Panc1 (cell line): ENCODE data around the gene ENPP3.
"Not testable (repeated sequence)": the region's sequence is repeated elsewhere in the genome, so short reads cannot be mapped to it uniquely, and the experiment has no call there.

Experiments used
- SIN3A ChIP-seq: IDR thresholded peaks from 2 replicates; pipeline ENCODE4 v1.6.1; 2012; ENCODE audit warnings: low read depth, mild to moderate bottlenecking, low read length, moderate library complexity, borderline replicate concordance; ENCODE audit not compliant: insufficient read depth
- TF ChIP-seq, protein P1 (sequence below): fragments of 450-650 bp; IDR thresholded peaks from 2 replicates; pipeline ENCODE4 v1.5.1; 2017; ENCODE audit warnings: mild to moderate bottlenecking
- TF ChIP-seq, protein P2 (sequence below), 2 experiments: IDR thresholded peaks; 2 replicates each; pipeline ENCODE4 v1.6.1; 2011 to 2012; ENCODE audit warnings: low read depth in 2 of 2, control low read depth in 1 of 2, low read length in 1 of 2, mild to moderate bottlenecking in 1 of 2, moderate library complexity in 1 of 2; ENCODE audit not compliant: insufficient read depth in 1 of 2

DNA sequence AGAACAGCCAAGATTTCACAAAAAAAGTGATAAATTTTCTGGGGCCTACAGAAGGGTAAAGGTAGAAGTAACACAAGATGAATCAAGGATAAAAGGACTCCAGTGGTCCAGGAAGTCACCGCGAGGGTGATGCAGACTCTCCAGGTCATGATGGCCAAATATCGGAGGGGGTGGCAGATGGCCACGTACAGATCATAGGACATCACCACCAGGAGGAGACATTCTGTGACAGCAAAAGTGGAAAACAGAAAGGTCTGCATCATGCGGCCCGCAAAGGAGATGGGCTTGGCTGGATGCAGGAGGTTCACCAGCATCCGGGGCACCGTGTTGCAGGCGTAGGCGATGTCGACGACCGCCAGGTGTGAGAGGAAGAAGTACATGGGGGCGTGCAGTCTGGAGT lies 63.7 kb downstream of the ENPP3 start:
- TF ChIP-seq SIN3A: not testable (repeated sequence)
- TF ChIP-seq, protein P1, sequence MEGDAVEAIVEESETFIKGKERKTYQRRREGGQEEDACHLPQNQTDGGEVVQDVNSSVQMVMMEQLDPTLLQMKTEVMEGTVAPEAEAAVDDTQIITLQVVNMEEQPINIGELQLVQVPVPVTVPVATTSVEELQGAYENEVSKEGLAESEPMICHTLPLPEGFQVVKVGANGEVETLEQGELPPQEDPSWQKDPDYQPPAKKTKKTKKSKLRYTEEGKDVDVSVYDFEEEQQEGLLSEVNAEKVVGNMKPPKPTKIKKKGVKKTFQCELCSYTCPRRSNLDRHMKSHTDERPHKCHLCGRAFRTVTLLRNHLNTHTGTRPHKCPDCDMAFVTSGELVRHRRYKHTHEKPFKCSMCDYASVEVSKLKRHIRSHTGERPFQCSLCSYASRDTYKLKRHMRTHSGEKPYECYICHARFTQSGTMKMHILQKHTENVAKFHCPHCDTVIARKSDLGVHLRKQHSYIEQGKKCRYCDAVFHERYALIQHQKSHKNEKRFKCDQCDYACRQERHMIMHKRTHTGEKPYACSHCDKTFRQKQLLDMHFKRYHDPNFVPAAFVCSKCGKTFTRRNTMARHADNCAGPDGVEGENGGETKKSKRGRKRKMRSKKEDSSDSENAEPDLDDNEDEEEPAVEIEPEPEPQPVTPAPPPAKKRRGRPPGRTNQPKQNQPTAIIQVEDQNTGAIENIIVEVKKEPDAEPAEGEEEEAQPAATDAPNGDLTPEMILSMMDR: not testable (repeated sequence)
- TF ChIP-seq, protein P2, sequence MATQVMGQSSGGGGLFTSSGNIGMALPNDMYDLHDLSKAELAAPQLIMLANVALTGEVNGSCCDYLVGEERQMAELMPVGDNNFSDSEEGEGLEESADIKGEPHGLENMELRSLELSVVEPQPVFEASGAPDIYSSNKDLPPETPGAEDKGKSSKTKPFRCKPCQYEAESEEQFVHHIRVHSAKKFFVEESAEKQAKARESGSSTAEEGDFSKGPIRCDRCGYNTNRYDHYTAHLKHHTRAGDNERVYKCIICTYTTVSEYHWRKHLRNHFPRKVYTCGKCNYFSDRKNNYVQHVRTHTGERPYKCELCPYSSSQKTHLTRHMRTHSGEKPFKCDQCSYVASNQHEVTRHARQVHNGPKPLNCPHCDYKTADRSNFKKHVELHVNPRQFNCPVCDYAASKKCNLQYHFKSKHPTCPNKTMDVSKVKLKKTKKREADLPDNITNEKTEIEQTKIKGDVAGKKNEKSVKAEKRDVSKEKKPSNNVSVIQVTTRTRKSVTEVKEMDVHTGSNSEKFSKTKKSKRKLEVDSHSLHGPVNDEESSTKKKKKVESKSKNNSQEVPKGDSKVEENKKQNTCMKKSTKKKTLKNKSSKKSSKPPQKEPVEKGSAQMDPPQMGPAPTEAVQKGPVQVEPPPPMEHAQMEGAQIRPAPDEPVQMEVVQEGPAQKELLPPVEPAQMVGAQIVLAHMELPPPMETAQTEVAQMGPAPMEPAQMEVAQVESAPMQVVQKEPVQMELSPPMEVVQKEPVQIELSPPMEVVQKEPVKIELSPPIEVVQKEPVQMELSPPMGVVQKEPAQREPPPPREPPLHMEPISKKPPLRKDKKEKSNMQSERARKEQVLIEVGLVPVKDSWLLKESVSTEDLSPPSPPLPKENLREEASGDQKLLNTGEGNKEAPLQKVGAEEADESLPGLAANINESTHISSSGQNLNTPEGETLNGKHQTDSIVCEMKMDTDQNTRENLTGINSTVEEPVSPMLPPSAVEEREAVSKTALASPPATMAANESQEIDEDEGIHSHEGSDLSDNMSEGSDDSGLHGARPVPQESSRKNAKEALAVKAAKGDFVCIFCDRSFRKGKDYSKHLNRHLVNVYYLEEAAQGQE (IDR thresholded peaks at IDR 0.05; ENCODE audit: insufficient read depth in 1 of 2, low read depth in 2 of 2, low read length in 1 of 2): not testable (repeated sequence)
